ENCODE data around the gene SAYSD1.

Gene SAYSD1

GRCh38 chr6:39072830-39073229 lies 42.2 kb downstream of the SAYSD1 start:
- TF ChIP-seq FOXP2 (optimal IDR thresholded peaks at IDR 0.05; ENCODE audit: borderline replicate concordance, extremely low read depth, extremely low read length, insufficient read depth), result no peak

DNA sequence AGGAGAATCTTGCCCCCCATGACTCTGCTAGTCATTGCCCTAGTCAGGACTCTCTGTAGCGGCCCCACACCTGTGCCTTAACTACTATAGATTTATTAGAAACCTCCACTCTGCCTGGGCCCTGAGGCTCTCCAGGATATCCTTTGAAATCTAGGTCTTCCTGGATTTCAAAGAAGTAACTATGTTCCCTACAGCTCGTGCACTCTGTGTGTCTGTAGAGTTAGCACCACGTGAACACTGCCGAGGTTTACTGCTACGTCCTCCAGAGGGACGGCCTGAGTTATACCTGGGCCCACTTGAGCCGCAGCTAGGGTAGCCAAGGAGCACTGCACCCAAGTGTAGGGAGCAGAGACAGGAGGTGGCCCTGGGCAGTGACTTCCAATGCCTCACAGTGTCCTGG lies 46.6 kb downstream of the SAYSD1 start:
- no peak for TF ChIP-seq SIN3A (IDR thresholded peaks at IDR 0.05; ENCODE audit: borderline replicate concordance, insufficient read depth, low read length)
- TF ChIP-seq TAF1 (IDR thresholded peaks at IDR 0.05; ENCODE audit: borderline replicate concordance, insufficient read depth, low read length), result no peak

DNA sequence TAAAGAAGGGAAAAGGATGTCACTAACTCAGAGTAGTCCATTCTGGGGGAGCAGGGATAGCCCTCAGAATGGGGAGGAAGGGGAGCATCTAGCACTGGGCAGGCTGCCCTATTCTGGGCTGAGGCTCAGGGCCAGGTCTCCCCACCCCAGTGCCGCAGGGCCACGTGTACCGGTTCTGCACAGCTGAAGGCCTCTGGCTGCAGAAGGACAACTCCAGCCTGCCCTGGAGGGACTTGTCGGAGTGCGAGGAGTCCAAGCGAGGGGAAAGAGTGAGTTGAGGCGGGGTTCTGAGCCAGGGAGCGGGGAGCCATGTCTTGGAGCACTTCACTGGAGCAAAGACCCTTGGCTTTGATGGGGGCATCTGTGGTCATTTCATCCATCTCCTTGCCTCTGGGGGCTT lies 49.4 kb downstream of the SAYSD1 start:
- TF ChIP-seq TAF1 (IDR thresholded peaks at IDR 0.05; ENCODE audit: borderline replicate concordance, insufficient read depth, low read length), result no peak
- TF ChIP-seq FOXP2 (optimal IDR thresholded peaks at IDR 0.05; ENCODE audit: borderline replicate concordance, extremely low read depth, extremely low read length, insufficient read depth), result no peak
- no peak for TF ChIP-seq POLR2AphosphoS5 (IDR thresholded peaks at IDR 0.05; ENCODE audit: low read depth, low read length)
- TF ChIP-seq REST (IDR thresholded peaks at IDR 0.05; ENCODE audit: insufficient read depth in 1 of 2, low read depth in 2 of 2, low read length in 2 of 2), result no peak
- TF ChIP-seq SIN3A (IDR thresholded peaks at IDR 0.05; ENCODE audit: borderline replicate concordance, insufficient read depth, low read length), result no peak

GRCh38 chr6:39063526-39063925 lies 51.5 kb downstream of the SAYSD1 start:
- no peak for TF ChIP-seq POLR2AphosphoS5 (IDR thresholded peaks at IDR 0.05; ENCODE audit: low read depth, low read length)
- no peak for TF ChIP-seq TAF1 (IDR thresholded peaks at IDR 0.05; ENCODE audit: borderline replicate concordance, insufficient read depth, low read length)

- TF ChIP-seq REST (IDR thresholded peaks at IDR 0.05; ENCODE audit: insufficient read depth in 1 of 2, low read depth in 2 of 2, low read length in 2 of 2), result no peak
- no peak for TF ChIP-seq FOXP2 (optimal IDR thresholded peaks at IDR 0.05; ENCODE audit: borderline replicate concordance, extremely low read depth, extremely low read length, insufficient read depth)
- TF ChIP-seq TAF1 (IDR thresholded peaks at IDR 0.05; ENCODE audit: borderline replicate concordance, insufficient read depth, low read length), result no peak
- no peak for TF ChIP-seq POLR2AphosphoS5 (IDR thresholded peaks at IDR 0.05; ENCODE audit: low read depth, low read length)
- no peak for TF ChIP-seq SIN3A (IDR thresholded peaks at IDR 0.05; ENCODE audit: borderline replicate concordance, insufficient read depth, low read length)
Measured at GRCh38 chr6:39062014-39062740, 52.8 kb downstream of the SAYSD1 start.

DNA sequence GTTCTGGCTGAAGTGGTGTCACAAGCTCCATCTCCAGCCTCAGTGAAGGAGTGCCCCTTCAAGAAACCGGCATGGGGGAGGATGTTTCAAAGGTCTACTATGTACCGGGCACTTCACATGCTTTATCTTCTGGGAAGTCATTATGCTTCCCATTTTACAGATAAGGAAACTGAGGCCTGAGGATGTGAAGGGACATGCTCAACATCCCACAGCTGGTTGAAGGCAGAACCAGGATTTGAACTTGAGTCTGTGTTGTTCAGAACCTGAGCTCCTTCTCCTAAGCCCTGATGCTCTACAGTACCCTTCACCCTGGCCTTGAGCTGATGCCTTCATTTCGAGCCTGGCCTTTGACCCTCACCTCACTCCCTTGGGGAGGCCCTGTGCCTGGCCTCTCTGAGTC lies 53.4 kb downstream of the SAYSD1 start:
- TF ChIP-seq FOXP2 (optimal IDR thresholded peaks at IDR 0.05; ENCODE audit: borderline replicate concordance, extremely low read depth, extremely low read length, insufficient read depth) (no peak), POLR2AphosphoS5 (IDR thresholded peaks at IDR 0.05; ENCODE audit: low read depth, low read length) (no peak), SIN3A (IDR thresholded peaks at IDR 0.05; ENCODE audit: borderline replicate concordance, insufficient read depth, low read length) (no peak), REST (IDR thresholded peaks at IDR 0.05; ENCODE audit: insufficient read depth in 1 of 2, low read depth in 2 of 2, low read length in 2 of 2) (no peak), TAF1 (IDR thresholded peaks at IDR 0.05; ENCODE audit: borderline replicate concordance, insufficient read depth, low read length) (no peak)

- no peak for TF ChIP-seq FOXP2 (optimal IDR thresholded peaks at IDR 0.05; ENCODE audit: borderline replicate concordance, extremely low read depth, extremely low read length, insufficient read depth)
- TF ChIP-seq TAF1 (IDR thresholded peaks at IDR 0.05; ENCODE audit: borderline replicate concordance, insufficient read depth, low read length), result no peak
- TF ChIP-seq SIN3A (IDR thresholded peaks at IDR 0.05; ENCODE audit: borderline replicate concordance, insufficient read depth, low read length), result no peak
- TF ChIP-seq POLR2AphosphoS5 (IDR thresholded peaks at IDR 0.05; ENCODE audit: low read depth, low read length), result no peak
- no peak for TF ChIP-seq REST (IDR thresholded peaks at IDR 0.05; ENCODE audit: insufficient read depth in 1 of 2, low read depth in 2 of 2, low read length in 2 of 2)
Measured at GRCh38 chr6:39061182-39061581, 53.8 kb downstream of the SAYSD1 start.

All from PFSK-1 (cell line).